HepG2 (cell line): ENCODE results near the gene ATG4B. TPM values are rescaled to one million over a fixed set of nuclear protein-coding genes. Genes with fewer than 3 reads are reported as not detected.

Experiments used
- EED ChIP-seq: sonication (generic); formaldehyde crosslinking; IDR thresholded peaks from 2 replicates; pipeline ENCODE4 v1.5.0; 2020; ENCODE audit warnings: mild to moderate bottlenecking, missing genetic modification reagents
- NFE2L1 ChIP-seq: sonication (generic); formaldehyde crosslinking; IDR thresholded peaks from 2 replicates; pipeline ENCODE4 v1.4.0; 2020; ENCODE audit warnings: missing genetic modification reagents, mild to moderate bottlenecking, borderline replicate concordance
- POLR2G ChIP-seq: fragments of 200-400 bp; formaldehyde crosslinking; IDR thresholded peaks from 2 replicates; pipeline ENCODE4 v1.6.1; 2018; ENCODE audit warnings: mild to moderate bottlenecking, low read depth, low read length, moderate library complexity
- SALL1 ChIP-seq: sonication (generic); formaldehyde crosslinking; IDR thresholded peaks from 2 replicates; pipeline ENCODE4 v1.8.0; 2022; ENCODE audit warnings: mild to moderate bottlenecking, missing genetic modification reagents
- SNRNP70 ChIP-seq: fragments of 200-400 bp; formaldehyde crosslinking; IDR thresholded peaks from 2 replicates; pipeline ENCODE4 v1.6.1; 2017; ENCODE audit warnings: mild to moderate bottlenecking, low read depth, low read length, moderate library complexity
- TBX3 ChIP-seq: fragments of 450-650 bp; IDR thresholded peaks from 2 replicates; pipeline ENCODE4 v1.6.1; 2017; ENCODE audit warnings: antibody characterized with exemption, mild to moderate bottlenecking, inconsistent platforms, borderline replicate concordance
- ZBTB10 ChIP-seq: sonication (generic); formaldehyde crosslinking; IDR thresholded peaks from 2 replicates; pipeline ENCODE4 v1.4.0; 2020; ENCODE audit warnings: missing genetic modification reagents, borderline replicate concordance
- ZFX ChIP-seq: sonication (generic); formaldehyde crosslinking; IDR thresholded peaks from 2 replicates; pipeline ENCODE4 v1.4.0; 2020; ENCODE audit warnings: mild to moderate bottlenecking, low read depth, missing genetic modification reagents, moderate library complexity
- ZNF800 ChIP-seq: sonication (generic); formaldehyde crosslinking; IDR thresholded peaks from 2 replicates; pipeline ENCODE4 v1.4.0; 2020; ENCODE audit warnings: missing genetic modification reagents
- polyA plus RNA-seq, 8 experiments: library from polyadenylated mRNA; depleted of rRNA in 3 of 8; stranded (reverse) in 7 of 8; unstranded in 1 of 8; fragments of >200 nt; fragmentation: Illumina TruSeq in 4 of 8; extraction: Trizol in 4 of 8; gene quantifications; 2 replicates each; pipeline versions ENCODE4 v1.2.1 to v1.2.3, GENCODE V29; 2011 to 2016; ENCODE audit warnings: low read depth in 4 of 8, missing spikeins in 1 of 8, mixed read lengths in 1 of 8; ENCODE audit not compliant: insufficient read depth in 1 of 8
- total RNA-seq, 5 experiments: library from RNA; depleted of rRNA; stranded (reverse); fragments of >200 nt; fragmentation: Illumina TruSeq; extraction: Trizol; gene quantifications; 2 replicates each; pipeline ENCODE4 v1.2.3, GENCODE V29; 2016; ENCODE audit warnings: low read depth in 1 of 5
- TF ChIP-seq, protein P1 (sequence below): sonication (generic); formaldehyde crosslinking; IDR thresholded peaks from 2 replicates; pipeline ENCODE4 v1.4.0; 2020; ENCODE audit warnings: mild to moderate bottlenecking, missing genetic modification reagents, borderline replicate concordance
- TF ChIP-seq, protein P2 (sequence below): sonication (generic); formaldehyde crosslinking; conservative IDR thresholded peaks from 2 replicates; pipeline ENCODE4 v1.4.0; 2020; ENCODE audit warnings: missing genetic modification reagents
- TF ChIP-seq, protein P3 (sequence below): sonication (generic); formaldehyde crosslinking; IDR thresholded peaks from 2 replicates; pipeline ENCODE4 v1.5.1; 2020; ENCODE audit warnings: mild to moderate bottlenecking, missing genetic modification reagents

The ATG4B gene
- total and polyA plus RNA-seq, 2 of the 13 experiments (the other 11 are each of a cell fraction or from before 2014, with no cell fraction given), result 95.5 to 239 TPM

GRCh38 chr2:241641631-241642030, 4.1 kb downstream of the ATG4B start (continued):
- TF ChIP-seq ZBTB10, result no peak
- TF ChIP-seq ZFX (CRISPR knock-in tag), result peak; percentile 45; the same call in 1 of the 2 replicates
- no peak for TF ChIP-seq POLR2G
- peak; percentile 39; the same call in 1 of the 2 replicates for TF ChIP-seq SALL1
- TF ChIP-seq, protein P1, sequence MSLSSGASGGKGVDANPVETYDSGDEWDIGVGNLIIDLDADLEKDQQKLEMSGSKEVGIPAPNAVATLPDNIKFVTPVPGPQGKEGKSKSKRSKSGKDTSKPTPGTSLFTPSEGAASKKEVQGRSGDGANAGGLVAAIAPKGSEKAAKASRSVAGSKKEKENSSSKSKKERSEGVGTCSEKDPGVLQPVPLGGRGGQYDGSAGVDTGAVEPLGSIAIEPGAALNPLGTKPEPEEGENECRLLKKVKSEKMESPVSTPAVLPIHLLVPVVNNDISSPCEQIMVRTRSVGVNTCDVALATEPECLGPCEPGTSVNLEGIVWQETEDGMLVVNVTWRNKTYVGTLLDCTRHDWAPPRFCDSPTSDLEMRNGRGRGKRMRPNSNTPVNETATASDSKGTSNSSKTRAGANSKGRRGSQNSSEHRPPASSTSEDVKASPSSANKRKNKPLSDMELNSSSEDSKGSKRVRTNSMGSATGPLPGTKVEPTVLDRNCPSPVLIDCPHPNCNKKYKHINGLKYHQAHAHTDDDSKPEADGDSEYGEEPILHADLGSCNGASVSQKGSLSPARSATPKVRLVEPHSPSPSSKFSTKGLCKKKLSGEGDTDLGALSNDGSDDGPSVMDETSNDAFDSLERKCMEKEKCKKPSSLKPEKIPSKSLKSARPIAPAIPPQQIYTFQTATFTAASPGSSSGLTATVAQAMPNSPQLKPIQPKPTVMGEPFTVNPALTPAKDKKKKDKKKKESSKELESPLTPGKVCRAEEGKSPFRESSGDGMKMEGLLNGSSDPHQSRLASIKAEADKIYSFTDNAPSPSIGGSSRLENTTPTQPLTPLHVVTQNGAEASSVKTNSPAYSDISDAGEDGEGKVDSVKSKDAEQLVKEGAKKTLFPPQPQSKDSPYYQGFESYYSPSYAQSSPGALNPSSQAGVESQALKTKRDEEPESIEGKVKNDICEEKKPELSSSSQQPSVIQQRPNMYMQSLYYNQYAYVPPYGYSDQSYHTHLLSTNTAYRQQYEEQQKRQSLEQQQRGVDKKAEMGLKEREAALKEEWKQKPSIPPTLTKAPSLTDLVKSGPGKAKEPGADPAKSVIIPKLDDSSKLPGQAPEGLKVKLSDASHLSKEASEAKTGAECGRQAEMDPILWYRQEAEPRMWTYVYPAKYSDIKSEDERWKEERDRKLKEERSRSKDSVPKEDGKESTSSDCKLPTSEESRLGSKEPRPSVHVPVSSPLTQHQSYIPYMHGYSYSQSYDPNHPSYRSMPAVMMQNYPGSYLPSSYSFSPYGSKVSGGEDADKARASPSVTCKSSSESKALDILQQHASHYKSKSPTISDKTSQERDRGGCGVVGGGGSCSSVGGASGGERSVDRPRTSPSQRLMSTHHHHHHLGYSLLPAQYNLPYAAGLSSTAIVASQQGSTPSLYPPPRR (CRISPR knock-in tag), result peak; percentile 50; the same call in 1 of the 2 replicates
- TF ChIP-seq ZNF800, result no peak
- no peak for TF ChIP-seq EED (CRISPR knock-in tag)
- no peak for TF ChIP-seq SNRNP70
- TF ChIP-seq NFE2L1 (CRISPR knock-in tag), result no peak
- peak; percentile 77; the same call in 1 of the 2 replicates for TF ChIP-seq TBX3
- TF ChIP-seq, protein P2, sequence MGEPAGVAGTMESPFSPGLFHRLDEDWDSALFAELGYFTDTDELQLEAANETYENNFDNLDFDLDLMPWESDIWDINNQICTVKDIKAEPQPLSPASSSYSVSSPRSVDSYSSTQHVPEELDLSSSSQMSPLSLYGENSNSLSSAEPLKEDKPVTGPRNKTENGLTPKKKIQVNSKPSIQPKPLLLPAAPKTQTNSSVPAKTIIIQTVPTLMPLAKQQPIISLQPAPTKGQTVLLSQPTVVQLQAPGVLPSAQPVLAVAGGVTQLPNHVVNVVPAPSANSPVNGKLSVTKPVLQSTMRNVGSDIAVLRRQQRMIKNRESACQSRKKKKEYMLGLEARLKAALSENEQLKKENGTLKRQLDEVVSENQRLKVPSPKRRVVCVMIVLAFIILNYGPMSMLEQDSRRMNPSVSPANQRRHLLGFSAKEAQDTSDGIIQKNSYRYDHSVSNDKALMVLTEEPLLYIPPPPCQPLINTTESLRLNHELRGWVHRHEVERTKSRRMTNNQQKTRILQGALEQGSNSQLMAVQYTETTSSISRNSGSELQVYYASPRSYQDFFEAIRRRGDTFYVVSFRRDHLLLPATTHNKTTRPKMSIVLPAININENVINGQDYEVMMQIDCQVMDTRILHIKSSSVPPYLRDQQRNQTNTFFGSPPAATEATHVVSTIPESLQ, result no peak
- TF ChIP-seq, protein P3, sequence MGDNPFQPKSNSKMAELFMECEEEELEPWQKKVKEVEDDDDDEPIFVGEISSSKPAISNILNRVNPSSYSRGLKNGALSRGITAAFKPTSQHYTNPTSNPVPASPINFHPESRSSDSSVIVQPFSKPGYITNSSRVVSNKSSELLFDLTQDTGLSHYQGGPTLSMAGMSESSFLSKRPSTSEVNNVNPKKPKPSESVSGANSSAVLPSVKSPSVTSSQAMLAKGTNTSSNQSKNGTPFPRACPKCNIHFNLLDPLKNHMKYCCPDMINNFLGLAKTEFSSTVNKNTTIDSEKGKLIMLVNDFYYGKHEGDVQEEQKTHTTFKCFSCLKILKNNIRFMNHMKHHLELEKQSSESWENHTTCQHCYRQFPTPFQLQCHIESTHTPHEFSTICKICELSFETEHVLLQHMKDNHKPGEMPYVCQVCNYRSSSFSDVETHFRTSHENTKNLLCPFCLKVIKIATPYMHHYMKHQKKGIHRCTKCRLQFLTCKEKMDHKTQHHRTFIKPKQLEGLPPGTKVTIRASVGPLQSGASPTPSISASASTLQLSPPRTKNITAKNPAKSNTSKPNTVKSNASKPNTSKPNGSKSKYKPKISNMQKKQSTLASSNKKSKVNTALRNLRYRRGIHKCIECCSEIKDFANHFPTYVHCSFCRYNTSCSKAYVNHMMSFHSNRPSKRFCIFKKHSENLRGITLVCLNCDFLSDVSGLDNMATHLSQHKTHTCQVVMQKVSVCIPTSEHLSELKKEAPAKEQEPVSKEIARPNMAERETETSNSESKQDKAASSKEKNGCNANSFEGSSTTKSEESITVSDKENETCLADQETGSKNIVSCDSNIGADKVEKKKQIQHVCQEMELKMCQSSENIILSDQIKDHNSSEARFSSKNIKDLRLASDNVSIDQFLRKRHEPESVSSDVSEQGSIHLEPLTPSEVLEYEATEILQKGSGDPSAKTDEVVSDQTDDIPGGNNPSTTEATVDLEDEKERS (CRISPR knock-in tag), result no peak
